Posterior cingulate gyrus (tissue), 11 donors: ENCODE measurements around the gene EPS8L1.
"Not testable (repeated sequence)": the region's sequence is repeated elsewhere in the genome, so short reads cannot be mapped to it uniquely, and the experiment has no call there.

Experiments used
- DNase-seq, 10 donors: peaks; one replicate each; pipeline versions ENCODE4 v3.0.0 to v3.0.0-alpha.2; 2020 to 2021; ENCODE audit warnings: mixed read lengths in 3 of 10
- intact Hi-C: fragments of 100-400 bp; cut with DNase I; formaldehyde crosslinking; loops from one replicate; pipeline ENCODE4 v1.15.1; 2023

Gene EPS8L1

DNA sequence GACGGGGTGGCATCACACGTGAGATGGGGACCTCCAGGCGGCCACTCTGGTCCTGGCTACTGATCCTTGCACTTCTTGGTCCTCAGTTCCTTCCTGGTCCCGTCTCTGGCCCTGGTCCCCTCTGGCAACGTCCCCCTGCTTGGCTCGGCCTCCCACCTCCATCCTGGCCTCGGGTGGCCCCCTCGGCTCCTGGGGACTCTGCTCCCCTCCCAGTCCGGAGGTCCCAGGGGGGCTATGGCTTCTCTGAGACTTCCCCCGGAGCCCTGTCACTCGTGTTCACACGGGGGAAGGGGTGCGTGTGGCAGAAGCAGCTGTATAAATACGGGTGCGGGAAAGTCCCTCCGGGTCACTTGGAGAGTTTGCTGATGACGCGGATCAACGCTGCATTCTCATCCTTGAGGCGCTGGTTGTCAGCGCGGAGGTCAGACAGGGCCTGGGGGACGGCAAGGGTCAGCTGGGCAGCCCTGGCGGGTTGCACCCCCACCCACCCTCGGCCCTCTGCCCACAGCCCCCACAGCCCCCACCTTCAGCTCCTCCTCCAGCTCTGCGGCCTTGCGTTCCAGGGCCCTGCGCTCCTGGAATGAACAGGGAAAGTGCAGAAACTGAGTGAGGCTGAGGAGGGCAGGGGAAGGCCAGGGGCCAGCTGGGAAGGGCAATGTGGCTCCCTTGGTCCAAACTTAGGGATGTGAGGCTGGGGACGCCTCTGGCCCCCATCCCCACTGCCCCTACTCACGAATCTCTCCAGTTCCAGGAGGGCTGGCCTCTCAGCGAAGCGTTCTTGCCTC, 15.6 kb downstream of the EPS8L1 start:
- peak in 3 of 10 donors; percentile 55 to 76 (median 55) for DNase-seq

DNA sequence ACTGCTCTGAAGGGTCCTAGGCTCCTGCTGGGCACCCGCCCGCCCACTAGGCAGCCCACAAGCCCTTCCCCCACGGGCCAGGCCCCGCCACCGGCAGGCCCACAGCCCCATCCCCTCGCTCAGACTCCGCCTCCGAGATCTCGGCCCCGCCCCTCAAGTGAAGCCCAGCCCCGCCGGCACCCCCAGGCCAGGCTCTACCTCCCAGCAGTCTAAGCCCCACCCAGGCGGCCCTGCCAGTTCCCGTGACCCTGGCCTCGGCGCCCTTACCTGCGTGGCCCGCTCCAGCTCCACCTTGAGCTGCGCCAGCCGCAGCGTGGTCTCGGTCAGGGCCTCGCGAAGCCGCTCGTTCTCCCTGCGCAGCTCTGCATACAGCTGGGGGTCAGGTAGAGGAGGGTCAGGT, 16.3 kb downstream of the EPS8L1 start:
- intact Hi-C loops = no loop called here
- peak in 2 of 10 donors; percentile 57 to 64 for DNase-seq

More for the DNA sequence above, 15.6 kb downstream of the EPS8L1 start:
- intact Hi-C loops = no loop called here

DNA sequence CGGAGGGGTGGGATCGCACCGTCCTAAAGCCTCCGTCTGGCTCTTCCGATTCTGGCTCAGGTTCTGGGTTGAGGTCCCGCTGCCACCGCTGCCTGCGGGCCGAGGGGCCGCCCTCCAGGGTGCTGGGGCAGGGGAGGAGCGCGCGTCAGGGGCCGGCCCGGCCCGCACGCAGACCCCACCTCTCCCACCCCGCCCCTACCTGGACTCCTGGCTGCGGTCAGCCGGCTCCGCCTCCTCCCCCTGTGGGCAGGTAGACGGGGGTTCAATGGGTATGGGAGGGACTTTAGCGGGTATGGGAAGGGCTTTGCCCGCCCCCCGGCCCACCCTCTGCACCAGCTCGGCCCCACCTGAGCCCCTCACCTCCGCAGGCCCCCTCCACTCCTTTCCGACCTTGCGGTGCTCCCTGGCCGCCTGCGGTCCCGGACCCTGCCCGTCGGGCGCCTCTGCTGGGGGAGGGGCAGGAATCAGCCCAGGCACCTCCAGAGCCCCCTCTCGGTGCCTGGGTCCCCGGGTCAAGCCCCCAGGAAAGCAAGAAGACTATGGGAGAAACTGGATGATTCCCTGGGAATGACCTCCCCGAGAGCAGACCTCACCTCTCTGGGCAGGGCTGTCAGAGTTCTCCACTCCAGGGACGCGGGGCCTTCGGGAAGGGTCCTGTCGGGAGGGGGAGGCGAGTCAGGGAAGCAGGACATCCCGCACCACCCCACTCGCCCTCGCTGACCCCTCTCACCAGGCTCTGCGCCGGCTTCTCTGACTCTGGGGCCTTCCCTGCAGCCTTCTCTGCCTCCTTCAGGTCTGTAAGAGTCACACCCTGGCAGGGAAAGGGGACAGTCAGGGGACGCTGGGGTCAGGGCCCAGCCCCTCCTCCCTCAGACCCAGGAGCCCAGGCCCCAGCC, 17.0 kb downstream of the EPS8L1 start:
- intact Hi-C loops = no loop called here

DNA sequence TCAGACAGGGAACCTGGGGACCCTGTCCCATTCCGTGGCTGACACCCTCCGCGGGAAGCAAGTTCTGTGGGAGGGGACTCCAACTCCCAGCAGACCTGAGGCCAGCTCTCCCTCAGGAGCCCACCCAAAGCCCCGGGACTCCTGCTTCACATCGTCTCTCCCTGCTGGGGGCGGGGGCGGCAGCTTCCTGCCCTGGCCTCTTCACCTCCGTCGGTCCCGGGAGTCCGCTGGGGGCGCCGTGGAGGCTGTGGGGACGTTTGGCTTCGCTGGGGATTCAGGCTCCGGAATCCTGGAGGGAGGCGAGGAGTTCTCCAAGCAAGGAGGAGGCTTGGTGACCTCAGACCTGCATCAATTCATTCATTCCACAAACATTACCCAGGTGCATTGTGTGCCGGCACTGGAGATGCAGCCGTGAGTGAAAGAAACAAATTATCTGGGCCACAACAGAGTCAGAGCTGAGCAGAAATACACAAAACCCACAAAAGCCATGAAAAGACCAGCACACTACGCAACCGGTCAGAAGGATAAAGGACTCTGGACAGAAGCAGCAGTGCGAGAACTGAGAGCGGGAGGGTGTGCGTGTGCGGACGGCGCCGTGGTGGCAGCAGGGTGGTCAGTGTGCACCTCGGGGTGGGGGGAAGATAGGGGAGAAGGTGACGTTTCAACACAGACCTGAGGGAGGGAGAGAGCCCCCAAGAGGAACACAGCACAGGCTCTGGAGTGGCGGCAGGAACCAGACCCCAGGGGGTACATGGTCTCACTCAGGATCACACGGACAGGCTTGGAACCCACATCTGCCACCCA, 19.0 kb downstream of the EPS8L1 start:
- intact Hi-C loops = no loop called here
- peak in 1 of 10 donors; percentile 62 for DNase-seq

More for the DNA sequence above, 17.0 kb downstream of the EPS8L1 start:
- peak in 2 of 10 donors; percentile 42 to 48 for DNase-seq

DNA sequence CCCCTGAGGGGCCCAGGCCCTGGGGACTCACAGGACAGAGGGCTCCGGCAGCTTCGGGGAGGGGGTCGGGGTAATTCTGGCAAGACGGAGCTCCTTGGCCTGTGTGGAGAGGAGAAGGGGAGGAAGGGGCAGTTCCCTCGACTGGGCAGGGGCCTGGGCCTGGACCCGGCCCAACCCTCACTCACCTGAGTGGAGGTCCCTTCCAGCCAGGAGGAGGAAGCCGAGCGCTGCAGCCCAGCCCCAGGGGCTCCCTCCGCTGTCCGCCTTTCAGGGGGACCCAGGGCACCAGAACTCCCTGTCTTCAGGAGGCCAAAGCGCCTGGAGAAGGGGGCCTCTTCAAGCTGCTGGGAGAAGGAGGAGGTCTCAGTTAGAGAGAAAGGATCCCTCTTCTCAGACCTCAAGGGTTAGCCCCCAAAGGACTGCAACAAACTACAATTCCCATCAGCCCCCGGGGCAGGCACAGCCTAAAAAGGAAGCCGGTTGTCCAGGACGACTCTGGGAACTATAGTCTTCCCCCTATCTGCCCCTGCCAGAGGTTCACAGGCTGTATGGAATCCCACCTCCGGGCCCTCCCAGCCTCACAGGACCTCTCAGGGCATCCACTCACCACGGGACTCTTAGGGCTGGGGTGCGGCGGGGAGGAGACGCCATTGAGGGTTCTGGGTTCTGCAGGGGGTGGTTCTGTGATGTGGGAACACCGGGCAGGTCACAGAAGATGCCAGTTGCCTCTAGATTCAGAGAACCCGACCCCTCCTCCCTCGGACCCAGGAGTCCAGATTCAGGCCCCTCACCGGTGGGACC, 19.8 kb downstream of the EPS8L1 start:
- DNase-seq = peak in 1 of 10 donors; percentile 77
- intact Hi-C loops = no loop called here

- peak in 3 of 10 donors; percentile 58 to 72 (median 61) for DNase-seq
- intact Hi-C loops = no loop called here
Observed at GRCh38 chr19:55096061-55096701, 20.5 kb downstream of the EPS8L1 start.

DNA sequence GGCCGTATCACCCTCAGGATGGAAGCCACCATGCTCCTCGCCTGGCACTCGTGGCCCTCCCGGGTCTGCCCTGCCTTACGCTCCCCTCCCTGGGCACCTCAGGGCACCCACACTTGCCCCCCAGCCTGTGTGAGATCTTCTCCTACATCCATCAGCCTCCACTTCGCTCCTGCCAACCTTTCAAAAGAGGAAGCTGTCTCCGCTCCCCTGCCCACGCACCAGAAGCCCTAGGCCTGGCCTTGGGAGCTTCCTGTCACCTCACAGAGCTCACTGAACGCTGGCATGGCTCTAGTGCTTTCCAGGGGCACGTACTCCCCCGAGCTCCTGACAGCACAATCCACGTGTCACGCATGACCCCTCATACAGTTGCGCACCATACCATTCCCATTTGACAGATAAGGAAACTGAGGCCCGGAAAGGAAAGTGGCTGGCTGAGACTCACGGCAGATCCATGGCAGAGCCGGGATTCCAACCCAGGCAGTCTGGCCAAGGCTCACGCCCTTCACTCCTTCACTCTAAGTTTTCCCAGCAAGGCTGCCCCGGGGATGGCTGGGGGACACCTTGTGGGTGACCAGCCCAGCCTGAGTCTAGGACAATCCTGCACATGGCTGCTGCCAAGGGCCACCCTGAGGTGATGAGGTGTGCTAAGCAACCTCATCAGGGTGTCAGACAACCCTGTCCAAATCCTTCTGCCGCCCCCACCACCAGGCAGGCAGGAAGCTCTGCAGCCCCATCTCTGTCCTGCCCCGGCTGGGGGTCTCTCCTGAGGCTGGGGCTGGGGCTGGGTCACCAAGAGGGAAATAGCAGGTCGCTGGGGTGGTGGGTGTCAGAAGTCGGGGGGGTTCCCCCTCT, 22.4 kb downstream of the EPS8L1 start:
- intact Hi-C loops = no loop called here
- DNase-seq = peak in 2 of 10 donors; percentile 53 to 63

GRCh38 chr19:55098716-55099556, 23.3 kb downstream of the EPS8L1 start:
- DNase-seq = peak in 2 of 10 donors; percentile 63 to 66
- intact Hi-C loops = no loop called here

DNA sequence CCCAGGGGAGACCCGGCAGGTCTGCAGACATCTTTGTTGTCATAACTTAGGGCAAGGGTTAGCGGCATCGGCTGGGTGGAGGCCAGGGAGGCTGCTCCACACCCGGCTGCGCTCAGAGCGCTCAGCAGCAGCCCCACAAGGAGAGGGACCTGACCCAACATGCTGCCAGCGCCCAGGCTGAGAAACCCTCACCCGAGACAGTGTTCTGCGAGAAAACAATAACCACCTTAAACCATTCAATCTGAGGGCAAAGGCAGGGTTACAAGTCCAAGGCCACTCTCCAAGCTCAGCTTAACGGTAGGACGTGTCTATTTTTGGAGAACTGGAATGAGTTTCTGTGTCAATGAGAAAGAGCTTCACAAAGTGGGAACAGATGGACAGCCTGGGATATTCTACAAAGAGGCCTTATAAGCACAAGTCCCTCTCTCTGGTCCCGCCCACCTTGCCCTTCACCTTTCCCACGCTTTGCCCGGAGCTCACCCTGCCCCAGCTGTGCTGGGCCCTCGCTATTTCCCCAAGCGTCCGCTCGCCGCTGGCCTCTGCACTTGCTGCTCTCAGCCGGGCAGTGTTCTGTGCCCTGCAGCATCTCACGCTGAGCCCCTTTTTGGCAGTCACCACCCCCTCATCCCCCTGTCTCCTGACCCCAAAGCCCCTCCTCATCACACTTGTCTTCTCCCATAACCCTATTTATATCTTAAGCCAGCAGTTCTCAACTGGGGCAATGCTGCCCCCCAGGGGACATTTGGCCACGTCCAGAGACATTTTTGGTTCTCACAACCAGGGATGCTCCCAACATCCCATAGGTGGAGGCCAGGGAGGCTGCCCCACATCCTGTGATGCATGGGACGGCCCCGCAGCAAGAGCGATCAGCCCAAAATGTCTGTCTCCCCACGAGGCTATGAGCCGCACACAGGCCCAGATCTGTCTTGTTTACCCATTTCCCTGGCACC, 24.2 kb downstream of the EPS8L1 start:
- DNase-seq = peak in 1 of 10 donors; percentile 52
- intact Hi-C loops = no loop called here

- intact Hi-C loops = no loop called here
- DNase-seq = peak in 6 of 10 donors; percentile 8 to 86 (median 58)
Observed at GRCh38 chr19:55101261-55101660, 25.6 kb downstream of the EPS8L1 start.

GRCh38 chr19:55103190-55103589, 27.5 kb downstream of the EPS8L1 start:
- intact Hi-C loops = no loop called here
- DNase-seq = peak in 2 of 10 donors; percentile 24 to 37

DNA sequence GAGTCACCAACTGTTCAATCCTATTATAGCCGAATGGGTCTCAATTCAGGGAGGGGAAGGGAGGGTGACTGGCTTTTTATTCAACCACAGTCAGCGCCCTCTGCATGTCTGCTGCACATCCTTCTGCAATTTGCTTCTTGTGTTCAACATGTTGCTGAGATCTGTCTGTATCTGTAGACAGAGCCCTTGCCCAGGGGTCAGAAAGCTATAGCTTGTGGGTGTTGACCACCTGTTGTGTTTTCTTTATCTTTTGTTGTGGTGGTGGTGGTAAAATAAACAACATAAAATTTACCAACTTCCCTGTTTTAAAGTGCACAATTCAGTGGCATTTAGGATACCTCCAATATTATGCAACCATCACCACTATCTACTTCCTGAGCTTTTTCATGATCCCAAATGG, 29.6 kb downstream of the EPS8L1 start:
- DNase-seq = no peak
- intact Hi-C loops = no loop called here

- DNase-seq = peak in 1 of 10 donors; percentile 24
- intact Hi-C loops = no loop called here
Observed at GRCh38 chr19:55106591-55106990, 30.9 kb downstream of the EPS8L1 start.

DNA sequence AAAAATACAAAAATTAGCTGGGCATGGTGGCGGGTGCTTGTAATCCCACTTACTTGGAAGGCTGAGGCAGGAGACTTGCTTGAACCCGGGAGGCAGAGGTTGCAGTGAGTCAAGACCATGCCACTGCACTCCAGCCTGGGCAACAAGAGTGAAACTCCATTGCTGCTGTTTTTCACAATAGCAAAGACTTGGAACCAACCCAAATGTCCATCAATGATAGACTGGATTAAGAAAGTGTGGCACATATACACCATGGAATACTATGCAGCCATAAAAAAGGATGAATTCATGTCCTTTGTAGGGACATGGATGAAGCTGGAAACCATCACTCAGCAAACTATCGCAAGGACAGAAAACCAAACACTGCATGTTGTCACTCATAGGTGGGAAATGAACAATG, 31.6 kb downstream of the EPS8L1 start:
- DNase-seq, intact Hi-C loops: not testable (repeated sequence)

DNA sequence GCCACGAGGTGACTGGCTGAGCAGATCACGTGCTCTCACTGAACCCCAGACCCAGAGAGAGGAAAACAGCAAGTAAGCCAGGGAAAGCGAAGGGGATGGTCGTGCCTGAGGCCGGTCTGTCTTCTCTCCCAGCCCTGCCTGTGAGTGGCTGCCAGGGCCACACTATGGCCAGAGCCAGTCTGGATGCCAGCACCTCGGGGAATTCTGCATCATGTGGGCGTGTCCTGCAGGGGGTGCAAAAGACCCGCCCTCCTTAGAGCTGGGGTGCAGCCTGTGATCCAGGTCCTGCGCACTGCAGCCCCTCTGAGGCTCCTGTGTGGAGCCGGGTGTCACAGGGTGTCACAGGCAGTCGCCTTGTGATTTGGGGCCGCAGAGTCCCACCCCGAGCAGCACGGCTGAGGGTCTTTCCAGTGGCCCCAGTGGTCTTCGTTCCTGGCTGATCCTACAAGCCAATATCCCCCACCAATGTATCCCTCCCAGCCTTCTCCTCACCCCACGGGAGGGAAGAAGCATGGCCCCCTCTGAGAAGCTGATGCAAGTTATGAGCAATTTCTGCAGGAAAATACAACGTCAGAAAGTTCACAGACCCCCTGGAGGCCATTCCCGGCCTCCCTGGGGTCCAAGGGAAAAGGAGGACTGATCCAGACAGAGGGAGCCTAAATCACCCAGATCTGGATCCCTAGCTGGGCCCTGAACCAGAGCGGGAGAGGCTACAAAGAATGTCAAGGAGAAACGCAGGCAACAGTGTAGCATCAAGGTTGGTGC, 34.0 kb downstream of the EPS8L1 start:
- peak in 1 of 10 donors; percentile 47 for DNase-seq
- intact Hi-C loops = no loop called here
